Hepatocyte (in vitro differentiated cells): ENCODE data around the gene SLCO2A1.

Experiments used
- EZH2 ChIP-seq: fragments of 200-600 bp; sonication (generic); IDR thresholded peaks from 2 replicates; pipeline ENCODE4 v1.6.1; 2016; ENCODE audit warnings: antibody characterized with exemption, mild to moderate bottlenecking, borderline replicate concordance
- TF ChIP-seq, protein P1 (sequence below): fragments of 200-600 bp; sonication (generic); IDR thresholded peaks from 2 replicates; pipeline ENCODE4 v1.5.1; 2016; ENCODE audit warnings: antibody characterized with exemption, mild to moderate bottlenecking; ENCODE audit not compliant: poor library complexity

DNA sequence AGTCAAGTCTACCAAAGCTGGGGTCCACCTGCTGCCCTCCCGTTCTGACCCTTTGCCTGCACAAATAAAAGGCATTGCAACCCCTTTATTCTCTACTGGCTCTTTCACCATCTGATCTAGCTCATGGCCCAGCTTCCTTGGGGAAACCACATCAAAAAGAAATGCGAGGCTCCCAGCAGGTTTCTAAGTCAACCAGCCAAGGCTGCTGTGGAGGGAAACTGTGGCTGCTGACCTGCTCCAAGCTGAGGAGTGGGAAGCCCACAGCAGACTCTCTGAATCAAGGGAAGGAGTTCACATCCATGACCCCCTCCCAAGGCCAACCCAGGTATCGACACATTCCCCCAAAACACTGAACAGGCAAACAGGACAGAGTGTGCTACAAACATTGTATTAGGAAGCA is 25.2 kb upstream of the SLCO2A1 start:
- TF ChIP-seq, protein P1, sequence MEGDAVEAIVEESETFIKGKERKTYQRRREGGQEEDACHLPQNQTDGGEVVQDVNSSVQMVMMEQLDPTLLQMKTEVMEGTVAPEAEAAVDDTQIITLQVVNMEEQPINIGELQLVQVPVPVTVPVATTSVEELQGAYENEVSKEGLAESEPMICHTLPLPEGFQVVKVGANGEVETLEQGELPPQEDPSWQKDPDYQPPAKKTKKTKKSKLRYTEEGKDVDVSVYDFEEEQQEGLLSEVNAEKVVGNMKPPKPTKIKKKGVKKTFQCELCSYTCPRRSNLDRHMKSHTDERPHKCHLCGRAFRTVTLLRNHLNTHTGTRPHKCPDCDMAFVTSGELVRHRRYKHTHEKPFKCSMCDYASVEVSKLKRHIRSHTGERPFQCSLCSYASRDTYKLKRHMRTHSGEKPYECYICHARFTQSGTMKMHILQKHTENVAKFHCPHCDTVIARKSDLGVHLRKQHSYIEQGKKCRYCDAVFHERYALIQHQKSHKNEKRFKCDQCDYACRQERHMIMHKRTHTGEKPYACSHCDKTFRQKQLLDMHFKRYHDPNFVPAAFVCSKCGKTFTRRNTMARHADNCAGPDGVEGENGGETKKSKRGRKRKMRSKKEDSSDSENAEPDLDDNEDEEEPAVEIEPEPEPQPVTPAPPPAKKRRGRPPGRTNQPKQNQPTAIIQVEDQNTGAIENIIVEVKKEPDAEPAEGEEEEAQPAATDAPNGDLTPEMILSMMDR: no peak
- TF ChIP-seq EZH2: no peak
